ENCODE results near the gene CCR6. TPM values are rescaled to one million over a fixed set of nuclear protein-coding genes. Genes with fewer than 3 reads are reported as not detected.

CCR6 gene
- total and polyA plus RNA-seq, 8 donors, result 0.13 to 0.92 TPM; not detected in 6

DNA sequence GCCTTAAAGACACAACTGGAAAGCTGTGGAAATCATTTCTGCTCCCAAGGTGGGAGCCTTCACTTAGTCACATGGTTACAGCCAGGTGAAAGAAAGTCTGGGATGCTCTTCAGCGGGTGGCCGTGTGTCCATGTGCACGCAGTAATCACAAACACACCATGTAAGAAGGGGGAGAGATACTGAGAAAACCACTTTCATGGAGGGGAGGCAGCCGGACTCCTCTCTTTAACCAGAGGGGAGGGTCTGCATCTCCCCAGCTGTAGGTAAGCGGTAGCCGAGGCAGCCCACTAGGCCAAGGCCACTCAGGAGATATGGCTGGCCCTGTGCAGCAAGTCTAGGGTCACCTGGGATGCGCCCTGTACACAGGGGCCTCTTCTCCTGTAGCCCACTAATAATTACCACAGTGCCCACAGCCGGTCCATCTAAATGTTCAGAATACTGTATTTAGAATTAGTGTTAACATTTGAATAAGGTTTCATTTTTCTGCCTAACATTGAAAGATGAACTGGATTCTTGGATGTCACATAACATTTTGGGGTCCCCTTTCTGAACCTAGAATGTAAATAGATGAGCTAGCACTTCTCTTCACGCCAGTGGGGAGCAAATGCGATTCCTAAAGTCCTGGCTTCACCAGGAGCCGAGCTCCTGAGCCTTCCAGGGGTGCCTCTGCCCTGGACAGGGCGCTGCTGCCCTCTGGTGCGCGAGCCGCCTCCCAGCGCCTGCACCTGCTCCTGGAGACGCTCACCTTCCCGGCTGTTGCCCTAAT lies 19.0 kb downstream of the CCR6 start:
- Histone ChIP-seq H3K36me3 (no peaks in the 10 kb centered on the region), H3K4me1 (peaks cover 0 to 8% (median 3%) of the 10 kb centered on the region in 4 donors), H3K27ac (no peak overlapping the region), H3K4me3 (no peak overlapping the region), H3K9me3 (no peaks in the 10 kb centered on the region), H3K27me3 (peaks cover 0 to 39% (median 0%) of the 10 kb centered on the region in 3 donors)
- 43 to 47% (median 44%) methylated on average over 18 of the region's 18 CpGs for WGBS, 5 donors
- TF ChIP-seq POLR2A (IDR thresholded peaks at IDR 0.05) (no peak), EP300 (IDR thresholded peaks at IDR 0.05) (no peak)
- TF ChIP-seq, protein P1, sequence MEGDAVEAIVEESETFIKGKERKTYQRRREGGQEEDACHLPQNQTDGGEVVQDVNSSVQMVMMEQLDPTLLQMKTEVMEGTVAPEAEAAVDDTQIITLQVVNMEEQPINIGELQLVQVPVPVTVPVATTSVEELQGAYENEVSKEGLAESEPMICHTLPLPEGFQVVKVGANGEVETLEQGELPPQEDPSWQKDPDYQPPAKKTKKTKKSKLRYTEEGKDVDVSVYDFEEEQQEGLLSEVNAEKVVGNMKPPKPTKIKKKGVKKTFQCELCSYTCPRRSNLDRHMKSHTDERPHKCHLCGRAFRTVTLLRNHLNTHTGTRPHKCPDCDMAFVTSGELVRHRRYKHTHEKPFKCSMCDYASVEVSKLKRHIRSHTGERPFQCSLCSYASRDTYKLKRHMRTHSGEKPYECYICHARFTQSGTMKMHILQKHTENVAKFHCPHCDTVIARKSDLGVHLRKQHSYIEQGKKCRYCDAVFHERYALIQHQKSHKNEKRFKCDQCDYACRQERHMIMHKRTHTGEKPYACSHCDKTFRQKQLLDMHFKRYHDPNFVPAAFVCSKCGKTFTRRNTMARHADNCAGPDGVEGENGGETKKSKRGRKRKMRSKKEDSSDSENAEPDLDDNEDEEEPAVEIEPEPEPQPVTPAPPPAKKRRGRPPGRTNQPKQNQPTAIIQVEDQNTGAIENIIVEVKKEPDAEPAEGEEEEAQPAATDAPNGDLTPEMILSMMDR (IDR thresholded peaks at IDR 0.05), result peak in 5 of 7 experiments; percentile 43 to 73 (median 61)
- DNase-seq, result peak; percentile 65 to 85
- intact Hi-C loops (cut with DNase I; ENCODE audit: low total_unique reads), result loop anchor here (10.0 kb wide), 1 partner anchor 367 kb away; no protein-coding TSS in a partner anchor

DNA sequence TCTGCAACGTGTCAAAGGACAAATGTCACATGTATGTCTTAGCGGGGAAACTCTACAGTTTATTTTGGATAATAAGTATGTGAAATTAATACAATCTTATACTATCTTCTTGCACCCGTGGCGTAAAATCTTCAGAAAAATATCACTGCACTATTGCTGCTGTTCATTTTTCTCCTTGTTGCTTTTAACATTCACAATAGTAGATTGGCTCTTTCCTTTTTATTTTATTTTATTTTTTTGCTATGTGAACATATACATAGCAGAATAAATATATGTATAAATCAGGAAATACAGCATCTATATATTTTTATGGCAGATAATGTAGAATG lies 19.5 kb downstream of the CCR6 start:
- intact Hi-C loops (cut with DNase I; ENCODE audit: low total_unique reads), result loop anchor here (10.0 kb wide), 1 partner anchor 368 kb away; no protein-coding TSS in a partner anchor
- TF ChIP-seq, protein P1 (IDR thresholded peaks at IDR 0.05), result peak in 1 of 7 experiments; percentile 5
- TF ChIP-seq EP300 (IDR thresholded peaks at IDR 0.05), result no peak
- 27 to 37% (median 29%) methylated on average over 4 of the region's 4 CpGs for WGBS, 5 donors
- DNase-seq, result no peak
- Histone ChIP-seq H3K27ac (no peak overlapping the region), H3K4me3 (no peak overlapping the region), H3K4me1 (peaks cover 0 to 8% (median 3%) of the 10 kb centered on the region in 4 donors), H3K36me3 (no peaks in the 10 kb centered on the region), H3K9me3 (no peaks in the 10 kb centered on the region), H3K27me3 (peaks cover 0 to 44% (median 0%) of the 10 kb centered on the region in 3 donors)

DNA sequence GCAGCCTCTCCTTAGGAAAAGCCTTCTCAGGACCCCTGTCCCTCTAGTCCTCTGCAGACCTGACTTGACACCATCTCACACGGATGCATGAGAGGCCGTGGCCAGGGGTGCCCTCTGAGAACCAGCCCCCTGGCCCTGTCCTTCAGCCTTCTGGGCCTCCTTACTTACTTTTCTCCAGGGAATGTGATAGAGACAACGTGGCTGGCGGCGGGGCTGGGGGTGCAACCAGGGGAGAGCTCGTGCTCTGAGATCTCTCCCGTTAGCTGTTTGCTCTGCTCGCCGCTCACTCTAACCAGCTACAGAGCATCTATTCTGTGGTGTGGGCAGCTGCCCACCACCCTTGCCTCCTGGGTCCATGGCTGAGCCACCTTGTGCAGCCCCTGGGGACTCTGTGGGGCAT lies 20.1 kb downstream of the CCR6 start:
- H3K4me3 ChIP-seq, result no peak overlapping the region
- DNase-seq, result no peak
- H3K27ac ChIP-seq, result no peak overlapping the region
- H3K9me3 ChIP-seq, result no peaks in the 10 kb centered on the region
- H3K27me3 ChIP-seq, result peaks cover 0 to 44% (median 0%) of the 10 kb centered on the region in 3 donors
- no peak for TF ChIP-seq POLR2A (IDR thresholded peaks at IDR 0.05)
- TF ChIP-seq, protein P1 (IDR thresholded peaks at IDR 0.05), result no peak
- no peak for TF ChIP-seq EP300 (IDR thresholded peaks at IDR 0.05)
- TF ChIP-seq POLR2AphosphoS5 (IDR thresholded peaks at IDR 0.05), result no peak
- peaks cover 0 to 8% (median 3%) of the 10 kb centered on the region in 4 donors for H3K4me1 ChIP-seq
- 82 to 97% (median 87%) methylated on average over 6 to 9 of the region's 9 CpGs for WGBS, 5 donors
- intact Hi-C loops (cut with DNase I; ENCODE audit: low total_unique reads), result loop anchor here (10.0 kb wide), 1 partner anchor 368 kb away; no protein-coding TSS in a partner anchor
- H3K36me3 ChIP-seq, result no peaks in the 10 kb centered on the region

DNA sequence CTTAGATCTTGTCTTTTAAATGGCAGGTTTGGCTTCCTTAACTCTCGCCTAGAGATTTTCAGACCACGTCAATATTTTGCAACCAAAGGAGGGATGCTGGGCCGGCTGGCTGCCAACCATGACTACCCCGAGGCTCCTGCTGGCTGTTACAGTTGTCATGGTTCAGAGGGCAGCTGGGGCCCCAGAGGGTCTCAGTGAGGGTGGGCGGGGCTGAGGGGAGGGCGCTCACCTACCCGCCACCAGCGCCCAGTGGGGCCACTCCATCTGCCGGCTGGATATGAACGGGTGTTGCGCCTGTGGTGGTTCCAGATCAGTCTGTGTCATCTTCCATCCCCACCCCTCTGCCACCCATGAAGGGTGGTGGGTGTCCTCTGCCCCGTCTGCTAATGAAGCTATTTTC lies 22.6 kb downstream of the CCR6 start:
- H3K4me1 ChIP-seq, result peaks cover 0 to 8% (median 3%) of the 10 kb centered on the region in 4 donors
- no peak for DNase-seq
- 87 to 92% (median 90%) methylated on average over 8 to 12 of the region's 12 CpGs for WGBS, 5 donors
- H3K4me3 ChIP-seq, result no peak overlapping the region
- TF ChIP-seq POLR2A (IDR thresholded peaks at IDR 0.05) (no peak), EP300 (IDR thresholded peaks at IDR 0.05) (no peak), POLR2AphosphoS5 (IDR thresholded peaks at IDR 0.05) (no peak)
- TF ChIP-seq, protein P1 (IDR thresholded peaks at IDR 0.05), result no peak
- no peaks in the 10 kb centered on the region for H3K36me3 ChIP-seq
- intact Hi-C loops (cut with DNase I; ENCODE audit: low total_unique reads), result loop anchor here (10.0 kb wide), 1 partner anchor 371 kb away; no protein-coding TSS in a partner anchor
- no peak overlapping the region for H3K27ac ChIP-seq
- H3K27me3 ChIP-seq, result peaks cover 0 to 44% (median 0%) of the 10 kb centered on the region in 3 donors
- H3K9me3 ChIP-seq, result no peaks in the 10 kb centered on the region
